NCI-H1417 treated with DMSO at 0.1 percent for 48 hours (cell line): ENCODE measurements around the gene RTP2.
A peak's percentile ranks its signal among the peaks of the same experiment; 100 is the strongest.
"Not testable (repeated sequence)": the region's sequence is repeated elsewhere in the genome, so short reads cannot be mapped to it uniquely, and the experiment has no call there.

Source experiments
- DNase-seq: peaks from one replicate; lab custom pipeline; 2025; lab: John Stamatoyannopoulos, UW

The RTP2 gene

GRCh38 chr3:187713504-187713903 lies 11.1 kb upstream of the RTP2 start:
- no peak for DNase-seq

- no peak for DNase-seq
Measured at GRCh38 chr3:187709155-187709554, 6.8 kb upstream of the RTP2 start.

GRCh38 chr3:187708696-187709095 lies 6.3 kb upstream of the RTP2 start:
- no peak for DNase-seq

GRCh38 chr3:187706971-187707370 lies 4.6 kb upstream of the RTP2 start:
- no peak for DNase-seq

GRCh38 chr3:187705164-187705563 lies 2.8 kb upstream of the RTP2 start:
- no peak for DNase-seq

GRCh38 chr3:187700249-187700648 lies 2.1 kb downstream of the RTP2 start:
- DNase-seq, result no peak

GRCh38 chr3:187698499-187699399 lies 3.6 kb downstream of the RTP2 start:
- DNase-seq, result no peak

- no peak for DNase-seq
Measured at GRCh38 chr3:187696021-187696420, 6.3 kb downstream of the RTP2 start.

GRCh38 chr3:187695449-187695848 lies 6.9 kb downstream of the RTP2 start:
- DNase-seq, result no peak

- no peak for DNase-seq
Measured at GRCh38 chr3:187694801-187695200, 7.6 kb downstream of the RTP2 start.

- no peak for DNase-seq
Measured at GRCh38 chr3:187693431-187693830, 8.9 kb downstream of the RTP2 start.

- DNase-seq, result no peak
Measured at GRCh38 chr3:187689984-187690383, 12.4 kb downstream of the RTP2 start.

- DNase-seq, result no peak
Measured at GRCh38 chr3:187686621-187687273, 15.6 kb downstream of the RTP2 start.

- no peak for DNase-seq
Measured at GRCh38 chr3:187685948-187686347, 16.4 kb downstream of the RTP2 start.

GRCh38 chr3:187684880-187685279 lies 17.5 kb downstream of the RTP2 start:
- DNase-seq, result no peak

GRCh38 chr3:187684444-187684843 lies 17.9 kb downstream of the RTP2 start:
- DNase-seq, result no peak

- not testable (repeated sequence) for DNase-seq
Measured at GRCh38 chr3:187681756-187682155, 20.6 kb downstream of the RTP2 start.

- peak; percentile 24 for DNase-seq
Measured at GRCh38 chr3:187679638-187680396, 22.5 kb downstream of the RTP2 start.

- no peak for DNase-seq
Measured at GRCh38 chr3:187678726-187679268, 23.6 kb downstream of the RTP2 start.

GRCh38 chr3:187677604-187678003 lies 24.8 kb downstream of the RTP2 start:
- DNase-seq, result no peak

- DNase-seq, result no peak
Measured at GRCh38 chr3:187673012-187673411, 29.3 kb downstream of the RTP2 start.
